ENCODE measurements around the gene RAX2. TPM values are rescaled to one million over a fixed set of nuclear protein-coding genes. Genes with fewer than 3 reads are reported as not detected.

Gene RAX2
- total and polyA plus RNA-seq, 2 experiments from 2014 or later, result not detected

GRCh38 chr19:3813473-3814392 lies 41.7 kb upstream of the RAX2 start:
- Histone ChIP-seq H3K4me1 (ENCODE audit: insufficient read depth) (0 out of 2 replicates have a peak, but pooled peaks cover 7% of the 10 kb centered on the region), H3K27ac (no peak overlapping the region), H3K36me3 (ENCODE audit: low read depth) (no peaks in the 10 kb centered on the region), H3K4me2 (ENCODE audit: unreplicated experiment) (no peak overlapping the region), H3K27me3 (replicated peaks; ENCODE audit: insufficient read depth) (no peaks in the 10 kb centered on the region), H3K9me2 (ENCODE audit: insufficient read depth) (no peaks in the 10 kb centered on the region), H3K79me2 (ENCODE audit: insufficient read depth) (no peaks in the 10 kb centered on the region), H3F3A (ENCODE audit: insufficient read depth) (no peaks in the 10 kb centered on the region), H2AFZ (no peak overlapping the region), H3K9me3 (ENCODE audit: low read depth) (no peaks in the 10 kb centered on the region), H4K20me1 (ENCODE audit: insufficient read depth) (no peaks in the 10 kb centered on the region), H3K4me3 (no peak overlapping the region), H3K9ac (no peak overlapping the region)
- 65 to 69% methylated on average over 15 to 22 of the region's 22 CpGs for WGBS, 2 experiments (ENCODE audit: low coverage in 1 of 2, low lambda C conversion rate in 2 of 2, missing lambda C conversion rate in 2 of 2)
- TF ChIP-seq EZH2 (IDR thresholded peaks at IDR 0.05; ENCODE audit: insufficient read depth, poor library complexity, severe bottlenecking), result no peak
- TF ChIP-seq EZH2phosphoT487 (IDR thresholded peaks at IDR 0.05; ENCODE audit: insufficient read depth, low read depth), result no peak
- no peak for DNase-seq
- in situ Hi-C loops (cut with MboI), result no loop called here

GRCh38 chr19:3810708-3811355 lies 38.8 kb upstream of the RAX2 start:
- no peak for DNase-seq
- Histone ChIP-seq H3K9me2 (ENCODE audit: insufficient read depth) (no peaks in the 10 kb centered on the region), H3K27me3 (replicated peaks; ENCODE audit: insufficient read depth) (no peaks in the 10 kb centered on the region), H3K36me3 (ENCODE audit: low read depth) (no peaks in the 10 kb centered on the region), H3K4me2 (ENCODE audit: unreplicated experiment) (no peak overlapping the region), H4K20me1 (ENCODE audit: insufficient read depth) (no peaks in the 10 kb centered on the region), H2AFZ (no peak overlapping the region), H3F3A (ENCODE audit: insufficient read depth) (no peaks in the 10 kb centered on the region), H3K9ac (no peak overlapping the region), H3K4me1 (ENCODE audit: insufficient read depth) (no peaks in the 10 kb centered on the region), H3K27ac (no peak overlapping the region), H3K9me3 (ENCODE audit: low read depth) (no peaks in the 10 kb centered on the region), H3K4me3 (no peak overlapping the region), H3K79me2 (ENCODE audit: insufficient read depth) (no peaks in the 10 kb centered on the region)
- WGBS, 2 experiments (ENCODE audit: low coverage in 1 of 2, low lambda C conversion rate in 2 of 2, missing lambda C conversion rate in 2 of 2), result 66 to 73% methylated on average over 22 to 38 of the region's 38 CpGs
- TF ChIP-seq EZH2phosphoT487 (IDR thresholded peaks at IDR 0.05; ENCODE audit: insufficient read depth, low read depth) (no peak), EZH2 (IDR thresholded peaks at IDR 0.05; ENCODE audit: insufficient read depth, poor library complexity, severe bottlenecking) (no peak)
- in situ Hi-C loops (cut with MboI), result no loop called here

GRCh38 chr19:3809881-3810707 lies 38.1 kb upstream of the RAX2 start:
- no peaks in the 10 kb centered on the region for H3K9me3 ChIP-seq (ENCODE audit: low read depth)
- H3K9ac ChIP-seq, result no peak overlapping the region
- no peaks in the 10 kb centered on the region for H3K4me1 ChIP-seq (ENCODE audit: insufficient read depth)
- H3K4me2 ChIP-seq (ENCODE audit: unreplicated experiment), result no peak overlapping the region
- no peaks in the 10 kb centered on the region for H3F3A ChIP-seq (ENCODE audit: insufficient read depth)
- no peaks in the 10 kb centered on the region for H3K36me3 ChIP-seq (ENCODE audit: low read depth)
- TF ChIP-seq EZH2 (IDR thresholded peaks at IDR 0.05; ENCODE audit: insufficient read depth, poor library complexity, severe bottlenecking) (no peak), EZH2phosphoT487 (IDR thresholded peaks at IDR 0.05; ENCODE audit: insufficient read depth, low read depth) (no peak)
- H4K20me1 ChIP-seq (ENCODE audit: insufficient read depth), result no peaks in the 10 kb centered on the region
- H3K9me2 ChIP-seq (ENCODE audit: insufficient read depth), result no peaks in the 10 kb centered on the region
- no peak overlapping the region for H3K4me3 ChIP-seq
- WGBS, 2 experiments (ENCODE audit: low coverage in 1 of 2, low lambda C conversion rate in 2 of 2, missing lambda C conversion rate in 2 of 2), result 59 to 63% methylated on average over 15 to 26 of the region's 26 CpGs
- no peaks in the 10 kb centered on the region for H3K79me2 ChIP-seq (ENCODE audit: insufficient read depth)
- no peaks in the 10 kb centered on the region for H3K27me3 ChIP-seq (replicated peaks; ENCODE audit: insufficient read depth)
- DNase-seq, result no peak
- no peak overlapping the region for H2AFZ ChIP-seq
- in situ Hi-C loops (cut with MboI), result no loop called here
- no peak overlapping the region for H3K27ac ChIP-seq
